ENCODE results near the gene CADM1. TPM values are rescaled to one million over a fixed set of nuclear protein-coding genes. Genes with fewer than 3 reads are reported as not detected.
A peak's percentile ranks its signal among the peaks of the same experiment; 100 is the strongest.

CADM1 gene
- 22.8 TPM for polyA plus RNA-seq (ENCODE audit: insufficient read length)

DNA sequence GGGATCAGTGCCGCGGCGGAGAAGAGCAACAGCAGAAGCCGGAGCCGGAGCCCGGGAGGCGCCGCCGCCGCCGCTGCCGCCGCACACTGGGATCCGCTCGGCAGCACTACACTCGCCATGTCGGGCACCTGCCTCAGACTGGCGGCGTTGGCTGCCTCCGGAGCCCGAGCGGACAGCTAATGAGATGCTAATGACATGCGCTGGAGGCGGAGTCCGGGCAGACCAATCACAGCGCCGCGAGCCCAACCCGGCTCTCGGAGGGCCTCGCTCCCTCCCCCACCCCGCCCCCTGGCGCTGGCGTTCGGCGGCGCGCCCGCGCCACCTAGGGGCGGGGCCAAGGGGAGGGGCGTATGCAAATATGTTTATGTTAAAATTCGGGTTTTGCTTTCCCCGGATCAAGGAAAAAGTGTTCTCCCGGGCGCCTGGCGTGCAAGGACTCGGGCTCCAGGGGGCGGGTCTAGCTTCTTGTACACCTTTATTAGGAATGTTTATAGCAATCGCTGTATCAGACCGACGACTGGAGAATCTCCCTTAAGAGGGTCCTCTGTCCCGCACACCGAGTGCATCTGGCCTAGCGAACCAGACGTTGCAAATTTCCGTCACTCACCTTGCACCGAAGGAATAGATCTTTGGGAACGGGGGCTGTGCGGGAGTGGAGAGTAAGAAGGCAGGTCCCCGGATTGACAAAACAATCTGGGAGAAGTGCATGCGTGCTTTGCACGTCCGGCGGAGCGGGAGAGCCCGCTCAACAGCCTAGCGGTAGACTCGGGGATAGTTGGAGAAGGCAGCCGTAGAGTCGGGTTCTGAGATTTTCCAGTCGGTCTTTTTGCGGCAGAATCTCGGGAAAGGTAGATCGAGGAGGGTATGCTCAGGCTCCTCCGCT is at the start of gene CADM1:
Gene CADM1, minus strand, starts transcription at position 140 of the 883 bp plus-strand sequence.
- DNase-seq (ENCODE audit: low read depth) = peak; percentile 54

GRCh38 chr11:115552773-115553438 is 48.7 kb upstream of the CADM1 start:
- no peak for DNase-seq (ENCODE audit: low read depth)

GRCh38 chr11:115552151-115552772 is 48.0 kb upstream of the CADM1 start:
- no peak for DNase-seq (ENCODE audit: low read depth)

DNA sequence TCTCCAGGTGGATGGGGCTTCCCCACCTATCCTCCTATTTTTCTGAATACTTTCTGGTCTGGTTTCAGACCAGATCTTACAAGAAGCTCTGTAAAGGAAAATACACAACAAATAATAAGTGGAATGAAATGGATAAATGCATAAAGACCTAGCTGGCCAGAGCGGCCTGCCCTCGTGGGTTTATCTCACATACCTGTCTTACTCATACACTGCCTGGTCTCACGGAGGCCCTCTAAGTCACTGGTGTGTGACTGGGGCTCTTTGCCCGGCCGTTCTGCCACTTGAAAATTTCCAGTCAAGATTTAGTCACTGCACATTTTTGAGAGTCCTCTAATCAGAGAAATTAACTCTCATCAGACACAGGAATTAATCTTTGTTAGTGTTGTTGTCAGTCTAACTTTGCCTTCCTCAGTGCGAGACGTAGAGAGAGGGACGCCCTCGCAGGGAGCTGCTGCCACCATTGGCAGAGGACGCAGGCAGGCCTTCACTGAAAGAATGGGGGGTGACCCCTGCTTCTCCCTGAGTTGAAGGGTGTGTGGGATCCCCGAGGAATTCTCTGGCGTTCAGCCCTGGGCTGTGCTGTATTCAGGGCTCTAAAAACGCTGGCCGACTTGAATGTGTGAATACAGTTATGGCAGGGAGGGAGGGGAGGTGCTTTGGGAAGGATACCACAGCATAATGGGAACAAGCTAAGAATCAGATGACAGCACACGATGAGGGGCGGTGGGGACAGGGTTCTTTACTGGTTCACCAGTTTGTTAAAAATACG is 46.3 kb upstream of the CADM1 start:
- DNase-seq (ENCODE audit: low read depth) = no peak

DNA sequence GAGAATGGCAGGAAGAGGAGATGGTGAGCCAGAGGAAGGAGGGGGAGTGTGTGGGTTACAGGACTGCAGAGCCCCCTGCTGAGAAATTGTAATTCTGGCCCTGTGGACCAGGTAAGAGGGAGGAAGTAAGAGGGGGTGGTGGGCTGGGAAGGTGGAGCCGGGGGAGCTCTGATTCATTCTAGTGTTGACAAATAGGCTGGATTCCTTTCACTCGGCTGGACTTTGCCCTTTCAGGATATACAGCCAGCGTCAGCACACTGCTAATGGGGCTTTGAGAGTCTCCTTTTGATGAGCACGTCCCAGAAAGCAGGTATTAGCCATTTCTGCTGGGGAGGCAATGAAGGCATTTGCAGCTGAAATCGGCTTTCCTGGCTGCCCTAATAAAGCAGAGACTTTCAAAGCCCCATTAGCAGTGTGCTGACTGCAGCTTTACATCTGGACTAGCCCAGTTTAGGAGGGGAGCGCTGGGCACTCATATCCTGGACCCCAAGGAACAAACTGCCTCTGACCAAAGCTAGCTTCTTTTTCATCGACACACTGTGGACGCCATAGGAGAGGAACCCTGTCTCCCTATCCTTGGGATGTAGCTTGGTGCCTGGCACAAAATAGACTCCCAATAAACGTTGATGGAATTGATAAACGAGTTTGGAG is 44.8 kb upstream of the CADM1 start:
- no peak for DNase-seq (ENCODE audit: low read depth)

- DNase-seq (ENCODE audit: low read depth) = no peak
Measured at GRCh38 chr11:115545581-115546210, 41.5 kb upstream of the CADM1 start.

- no peak for DNase-seq (ENCODE audit: low read depth)
Measured at GRCh38 chr11:115544422-115544948, 40.3 kb upstream of the CADM1 start.

DNA sequence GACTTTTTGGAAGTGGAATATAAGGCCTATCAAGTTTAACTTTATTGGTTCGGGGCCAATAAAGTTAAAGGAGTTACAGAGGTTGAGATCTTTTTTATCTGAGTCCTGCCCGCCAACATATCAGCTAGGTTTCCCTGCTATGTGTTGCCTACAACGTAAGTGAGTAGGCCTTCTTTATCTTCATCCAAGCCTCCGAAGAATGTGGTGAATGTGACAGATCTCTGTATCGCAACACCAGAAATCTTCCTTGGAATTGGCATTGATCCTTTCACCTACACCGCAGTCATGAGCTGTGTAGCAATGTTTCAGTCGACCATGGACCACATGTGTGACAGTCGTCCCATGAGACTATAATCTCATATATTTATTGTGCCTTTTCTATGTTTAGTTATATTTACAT is 37.3 kb upstream of the CADM1 start:
- DNase-seq (ENCODE audit: low read depth) = no peak

DNA sequence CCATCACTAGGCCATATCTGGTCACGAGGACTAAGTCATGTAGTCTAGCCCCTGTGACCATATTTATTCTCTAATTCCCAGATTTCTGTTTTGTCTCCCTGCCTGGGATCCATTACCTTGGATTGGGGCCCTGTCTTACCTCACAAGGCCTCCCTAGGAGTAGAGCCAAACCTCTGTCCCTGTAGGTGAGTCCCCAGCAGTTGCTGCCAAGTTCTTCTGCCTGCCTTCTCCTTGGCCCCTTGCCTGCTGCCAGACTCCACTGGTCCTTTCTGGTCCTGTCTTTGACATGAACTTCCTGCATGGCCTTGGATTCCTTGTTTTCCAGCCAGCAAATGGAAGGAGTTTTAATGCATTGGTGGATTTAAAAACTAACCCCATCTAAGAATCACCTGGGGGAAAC is 35.6 kb upstream of the CADM1 start:
- DNase-seq (ENCODE audit: low read depth) = no peak

- no peak for DNase-seq (ENCODE audit: low read depth)
Measured at GRCh38 chr11:115535781-115536180, 31.6 kb upstream of the CADM1 start.

- DNase-seq (ENCODE audit: low read depth) = no peak
Measured at GRCh38 chr11:115530752-115531151, 26.5 kb upstream of the CADM1 start.

GRCh38 chr11:115528225-115528624 is 24.0 kb upstream of the CADM1 start:
- DNase-seq (ENCODE audit: low read depth) = no peak

DNA sequence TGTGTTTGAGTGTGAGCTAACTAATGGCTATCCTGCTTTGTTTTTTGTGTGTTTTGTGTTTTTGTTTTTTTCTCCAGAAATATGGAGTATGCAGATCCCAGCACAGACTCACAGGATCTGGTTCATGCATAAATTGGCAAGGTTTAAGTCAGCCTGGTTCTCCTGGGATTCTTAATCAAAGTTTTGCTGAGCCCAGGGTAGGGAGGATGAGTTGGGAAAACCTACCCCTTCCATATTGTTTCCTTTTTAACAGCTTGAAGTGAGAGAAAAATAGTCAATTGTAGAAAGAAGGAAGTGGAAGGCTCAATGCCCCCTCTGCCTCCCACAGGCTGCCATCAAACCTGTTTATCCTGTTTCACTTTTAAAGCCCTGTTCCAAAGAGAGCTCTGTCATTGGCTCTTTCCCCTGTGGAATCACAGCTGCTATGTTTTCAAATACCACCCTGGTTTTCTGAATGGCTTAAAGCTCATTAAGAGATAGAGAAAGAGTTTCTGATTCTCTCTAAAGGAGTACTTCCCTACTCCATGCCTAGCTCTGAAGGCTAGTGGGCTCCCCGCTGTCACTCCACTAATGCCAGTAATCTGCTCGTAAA is 23.4 kb upstream of the CADM1 start:
- DNase-seq (ENCODE audit: low read depth) = no peak

DNA sequence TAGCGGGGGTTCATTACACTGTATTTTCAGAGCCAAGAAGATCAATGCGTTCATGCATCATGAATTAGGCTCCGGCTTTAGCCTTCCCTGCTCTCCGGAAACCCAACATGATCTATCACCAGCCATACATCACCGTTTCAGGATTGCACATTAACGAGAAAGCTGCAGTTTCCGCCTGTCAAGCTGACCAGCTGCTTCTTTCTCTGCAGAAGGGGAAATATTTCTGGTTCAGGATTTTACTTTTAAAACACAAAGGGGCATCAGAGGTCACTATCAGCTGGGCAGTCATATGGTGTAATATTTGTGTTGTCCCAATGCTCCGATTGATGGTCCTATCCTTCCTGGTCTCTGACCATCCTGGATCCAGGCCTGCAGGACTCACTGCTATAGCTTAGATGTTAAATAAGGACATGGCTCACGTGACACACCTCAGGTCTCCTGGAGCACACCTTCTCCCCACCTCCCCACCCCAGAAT is 21.4 kb upstream of the CADM1 start:
- no peak for DNase-seq (ENCODE audit: low read depth)

- DNase-seq (ENCODE audit: low read depth) = no peak
Measured at GRCh38 chr11:115524572-115524971, 20.4 kb upstream of the CADM1 start.

DNA sequence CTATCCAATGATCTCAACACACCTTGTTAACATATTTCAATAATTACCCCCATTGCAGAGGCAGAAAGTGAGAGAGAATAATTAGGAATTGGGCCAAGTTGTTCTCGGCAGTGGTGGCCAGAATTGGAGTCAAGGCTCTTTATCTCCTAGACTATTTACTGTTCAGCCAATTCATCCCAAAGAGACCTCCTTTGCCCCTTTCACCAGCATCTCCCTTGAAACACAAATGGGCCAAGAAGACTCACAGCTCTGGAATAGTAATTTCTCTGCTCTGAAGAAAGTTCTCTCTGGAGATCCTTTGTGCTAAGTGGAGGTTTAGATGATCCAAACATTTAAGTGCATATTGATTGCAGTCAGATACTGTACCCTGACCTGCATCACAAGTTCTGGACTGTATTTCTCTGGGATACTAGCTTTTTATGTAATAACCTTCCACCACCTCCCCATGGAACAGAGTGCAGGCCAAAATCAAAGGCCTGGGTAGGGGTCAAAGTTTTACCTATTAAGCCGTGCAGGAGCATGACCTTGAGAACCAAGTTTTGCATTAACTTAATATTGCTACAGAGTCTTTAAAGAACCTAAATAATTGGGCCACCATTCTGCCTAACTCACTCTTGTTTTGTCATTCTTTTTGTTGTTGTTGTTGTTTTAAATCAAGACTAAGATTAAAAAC is 19.6 kb upstream of the CADM1 start:
- DNase-seq (ENCODE audit: low read depth) = no peak

- no peak for DNase-seq (ENCODE audit: low read depth)
Measured at GRCh38 chr11:115522302-115522701, 18.1 kb upstream of the CADM1 start.

- DNase-seq (ENCODE audit: low read depth) = no peak
Measured at GRCh38 chr11:115521825-115522224, 17.6 kb upstream of the CADM1 start.

GRCh38 chr11:115518983-115519628 is 14.9 kb upstream of the CADM1 start:
- no peak for DNase-seq (ENCODE audit: low read depth)
